Hippocampal formation (tissue), 2 donors: ENCODE measurements around the gene EIF4H.
"Not testable (repeated sequence)": the region's sequence is repeated elsewhere in the genome, so short reads cannot be mapped to it uniquely, and the experiment has no call there.

Experiments used
- DNase-seq, 2 donors: peaks; one replicate each; lab custom pipeline; 2025; lab: John Stamatoyannopoulos, UW

Gene EIF4H

DNA sequence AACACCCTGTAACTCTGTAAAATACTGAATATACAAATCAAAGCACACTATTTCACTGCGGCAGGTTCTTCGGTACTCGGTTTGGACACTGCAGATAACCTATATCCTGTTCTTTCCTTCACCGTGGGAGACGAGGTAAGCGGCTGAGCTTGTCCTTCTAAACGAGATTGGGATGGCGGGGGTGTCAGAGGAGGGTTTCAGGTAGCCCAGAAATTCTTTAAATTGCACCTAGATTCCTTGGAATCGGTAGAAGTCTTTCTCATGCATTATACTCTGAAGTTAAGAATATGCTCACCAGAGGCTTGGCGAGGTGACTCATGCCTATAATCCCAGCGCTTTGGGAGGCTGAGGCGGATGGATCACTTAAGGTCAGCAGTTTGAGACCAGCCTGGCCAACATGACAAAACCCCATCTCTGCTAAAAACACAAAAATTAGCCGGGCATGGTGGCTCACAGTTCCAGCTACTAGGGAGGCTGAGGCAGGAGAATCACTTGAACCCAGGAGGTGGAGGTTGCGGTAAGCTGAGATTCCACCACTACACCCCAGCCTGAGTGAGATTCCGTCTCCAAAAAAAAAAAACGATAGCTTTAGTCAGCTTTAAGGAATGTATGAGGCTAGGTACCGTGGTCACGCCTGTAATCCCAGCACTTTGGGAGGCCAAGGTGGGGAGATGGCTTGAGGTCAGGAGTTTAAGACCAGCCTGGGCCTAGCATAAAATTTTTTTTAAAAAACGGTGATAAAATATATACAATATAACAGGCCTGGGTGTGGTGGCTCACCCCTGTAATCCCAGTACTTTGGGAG lies 25.6 kb downstream of the EIF4H start:
- no peak for DNase-seq

DNA sequence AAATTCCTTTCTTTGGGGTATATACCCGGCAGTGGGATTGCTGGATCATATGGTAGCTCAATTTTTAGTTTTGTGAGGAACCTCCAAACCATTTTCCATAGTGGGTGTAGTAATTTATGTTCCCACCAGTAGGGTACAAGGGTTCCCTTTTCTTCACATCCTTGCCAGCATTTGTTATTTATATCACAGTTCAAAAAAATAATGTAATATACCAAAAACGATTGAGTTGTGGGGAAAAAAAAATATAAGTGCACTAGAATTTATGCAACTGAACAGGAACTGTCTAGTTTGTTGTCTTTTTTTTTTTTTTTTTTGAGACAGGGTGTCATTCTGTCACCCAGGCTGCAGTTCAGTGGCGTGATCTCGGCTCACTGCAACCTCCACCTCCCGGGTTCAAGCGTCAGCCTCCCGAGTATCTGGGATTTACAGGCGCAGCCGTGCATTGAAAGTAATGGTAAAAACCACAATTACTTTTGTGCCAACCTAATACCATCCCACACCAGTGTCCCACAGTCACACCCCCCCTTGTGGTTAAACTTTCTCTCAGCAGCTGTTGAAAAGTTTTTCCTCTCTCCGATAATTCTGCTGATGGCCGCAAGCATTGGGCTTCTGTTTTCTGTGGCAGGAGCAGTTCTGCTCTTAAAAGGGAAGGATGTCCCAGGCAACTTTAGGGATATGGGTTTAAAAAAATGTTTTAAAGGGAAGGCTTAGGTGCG lies 28.8 kb downstream of the EIF4H start:
- no peak for DNase-seq

DNA sequence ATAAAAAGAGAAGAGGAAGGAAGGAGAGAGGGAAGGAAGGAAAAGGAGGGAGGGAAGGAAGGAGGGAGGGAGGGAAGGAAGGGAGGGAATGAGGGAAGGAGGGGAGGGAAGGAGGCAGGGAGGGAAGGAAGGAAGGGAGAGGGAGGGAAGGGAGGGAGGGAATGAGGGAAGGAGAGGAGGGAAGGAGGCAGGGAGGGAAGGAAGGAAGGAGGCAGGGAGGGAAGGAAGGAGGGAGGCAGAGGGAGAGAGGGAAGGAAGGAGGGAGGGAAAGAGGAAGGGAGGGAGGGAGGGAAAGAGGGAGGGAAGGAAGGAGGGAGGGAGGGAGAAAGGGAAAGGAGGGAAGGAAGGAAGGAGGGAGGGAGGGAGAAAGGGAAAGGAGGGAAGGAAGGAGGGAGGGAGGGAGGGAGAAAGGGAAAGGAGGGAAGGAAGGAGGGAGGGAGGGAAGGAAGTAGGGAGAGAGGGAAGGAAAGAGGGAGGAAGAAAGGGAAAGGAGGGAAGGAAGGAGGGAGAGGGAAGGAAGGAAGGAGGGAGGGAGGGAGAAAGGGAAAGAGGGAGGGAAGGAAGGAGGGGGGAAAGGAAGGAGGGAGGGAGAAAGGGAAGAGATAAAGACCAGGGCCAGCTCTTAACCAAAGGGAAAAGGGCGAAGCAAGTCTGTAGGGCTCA lies 29.9 kb downstream of the EIF4H start:
- DNase-seq, result no peak

DNA sequence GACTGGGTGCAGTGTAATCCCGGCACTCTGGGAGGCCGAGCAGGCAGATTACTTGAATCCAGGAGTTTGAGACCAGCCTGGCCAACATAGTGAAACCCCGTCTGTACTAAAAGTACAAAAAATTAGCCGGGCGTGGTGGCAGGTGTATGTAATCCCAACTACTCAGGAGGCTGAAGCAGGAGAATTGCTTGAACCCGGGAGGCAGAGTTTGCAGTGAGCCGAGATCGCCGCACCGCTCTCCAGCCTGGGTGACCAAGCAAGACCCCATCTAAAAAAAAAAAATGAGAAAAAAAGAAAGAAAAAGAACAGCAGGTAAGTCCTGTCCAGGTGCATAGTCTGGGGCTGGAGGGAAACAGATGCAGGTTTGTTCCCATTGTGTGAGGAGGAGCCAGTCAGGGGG lies 31.9 kb downstream of the EIF4H start:
- not testable (repeated sequence) for DNase-seq

DNA sequence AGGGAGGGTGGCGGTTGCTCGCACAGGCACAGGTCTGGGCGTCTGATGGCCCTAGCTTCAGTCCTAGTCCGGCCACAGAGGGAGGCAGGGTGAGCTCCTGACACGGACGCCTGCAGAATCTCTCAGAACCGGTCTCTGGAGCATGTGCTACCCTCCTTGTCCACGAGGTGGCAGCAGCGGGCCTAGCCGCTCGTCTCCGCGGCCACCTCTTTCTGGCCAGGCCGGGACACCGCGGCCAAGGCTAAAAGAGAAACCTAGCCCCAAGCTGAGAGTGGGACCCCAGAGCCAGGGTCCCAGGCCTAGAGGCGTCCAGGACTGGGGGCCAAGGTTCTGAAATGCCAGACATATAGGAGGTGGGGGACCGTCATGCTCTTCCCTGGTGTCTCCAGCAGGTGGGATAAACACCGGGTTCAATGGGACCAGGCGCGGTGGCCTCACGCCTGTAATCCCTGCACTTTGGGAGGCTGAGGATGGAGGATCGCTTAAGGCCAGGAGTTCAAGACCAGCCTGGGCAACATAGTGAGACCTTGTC lies 32.5 kb downstream of the EIF4H start:
- DNase-seq, result peak; percentile 30 to 82

DNA sequence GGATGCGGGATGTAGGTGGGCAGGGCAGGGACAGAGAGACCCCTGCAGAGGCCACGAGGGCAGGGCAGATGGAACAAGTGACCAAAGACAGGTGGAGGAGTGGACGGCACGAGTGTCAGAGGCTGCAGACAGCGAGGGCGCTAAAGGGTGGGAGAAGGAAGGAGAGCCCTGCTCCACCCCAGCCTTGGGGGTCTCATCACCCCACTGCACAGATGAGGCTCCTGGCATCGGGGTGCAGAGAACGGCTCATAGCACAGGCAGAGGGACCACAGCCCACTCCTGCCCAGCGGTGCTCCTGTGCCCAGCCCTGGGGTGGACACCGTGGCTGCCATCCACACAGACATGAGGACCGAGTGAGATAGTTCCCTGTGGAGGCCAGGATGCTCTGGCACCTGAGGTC lies 33.4 kb downstream of the EIF4H start:
- no peak for DNase-seq

DNA sequence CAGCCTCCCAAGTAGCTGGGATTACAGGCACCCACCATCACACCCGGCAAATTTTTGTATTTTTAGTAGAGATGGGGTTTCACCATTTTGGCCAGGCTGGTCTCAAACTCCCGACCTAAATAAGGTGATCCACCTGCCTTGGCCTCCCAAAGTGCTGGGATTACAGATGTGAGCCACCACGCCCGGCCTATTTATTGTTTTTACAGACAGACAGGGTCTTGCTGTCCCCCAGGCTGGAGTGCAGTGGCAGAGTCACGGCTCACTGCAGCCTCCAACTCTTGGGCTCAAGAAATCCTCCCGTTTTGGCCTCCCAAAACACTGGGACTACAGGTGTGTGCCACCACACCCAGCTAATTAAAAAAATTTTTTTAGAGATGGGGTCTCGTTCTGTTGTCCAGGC lies 34.1 kb downstream of the EIF4H start:
- DNase-seq, result not testable (repeated sequence)

DNA sequence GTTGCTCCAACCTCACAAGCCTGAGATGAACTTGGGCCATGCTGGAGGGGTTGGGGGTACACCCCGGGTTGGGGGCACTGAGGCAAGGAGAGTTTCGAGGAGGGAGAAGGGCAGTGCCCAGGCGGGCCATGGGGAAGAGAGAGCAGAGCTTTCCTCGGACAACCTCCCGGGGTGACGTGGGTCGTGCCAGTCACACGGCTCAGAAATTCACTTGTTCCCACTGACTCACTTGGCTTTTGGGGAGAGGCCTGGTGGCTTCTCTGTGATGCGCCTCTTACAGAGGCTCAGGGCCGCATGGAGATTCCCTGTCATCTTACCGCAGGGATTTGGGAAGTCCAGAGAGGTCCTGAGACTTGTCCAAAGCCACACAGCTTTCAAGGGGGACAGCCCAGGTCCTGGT lies 38.5 kb downstream of the EIF4H start:
- DNase-seq, result no peak

DNA sequence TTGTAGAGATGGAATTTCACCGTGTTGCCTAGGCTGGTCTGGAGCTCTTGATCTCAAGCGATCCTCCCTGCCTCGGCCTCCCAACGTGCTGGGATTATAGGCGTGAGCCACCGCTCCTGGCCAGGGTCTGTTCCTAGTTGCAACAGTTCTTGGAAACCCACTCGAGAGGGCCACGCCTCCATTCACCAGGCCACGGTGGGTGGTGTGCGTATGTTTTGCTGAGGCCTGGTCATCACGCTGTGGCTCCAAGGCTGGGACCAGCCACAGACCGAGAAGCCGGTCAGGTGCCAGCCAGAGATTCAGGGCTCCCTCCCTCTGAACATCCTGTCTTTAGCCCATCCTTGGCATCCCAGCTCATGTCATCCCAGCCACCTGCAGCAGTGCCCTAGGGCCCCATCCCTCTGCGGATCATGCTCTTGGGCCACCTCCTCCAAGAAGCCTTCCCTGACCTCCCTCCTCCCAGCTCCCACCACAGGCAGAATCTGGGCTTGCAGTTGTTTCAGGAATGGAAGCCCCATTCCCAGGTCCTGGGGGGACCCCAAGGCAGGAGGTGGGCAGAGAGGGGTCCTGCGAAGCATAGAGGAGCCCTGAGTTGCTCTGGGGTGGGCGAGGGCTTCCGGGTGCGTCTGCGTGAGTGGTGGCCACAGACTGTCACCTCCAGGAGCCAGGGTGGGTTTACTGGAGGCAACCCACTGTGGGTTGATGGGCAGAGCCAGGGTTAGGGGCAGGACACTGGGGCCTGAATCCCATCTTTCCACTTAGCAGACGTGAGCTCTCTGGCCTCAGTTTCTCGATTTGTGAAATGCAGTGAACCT lies 40.9 kb downstream of the EIF4H start:
- no peak for DNase-seq

DNA sequence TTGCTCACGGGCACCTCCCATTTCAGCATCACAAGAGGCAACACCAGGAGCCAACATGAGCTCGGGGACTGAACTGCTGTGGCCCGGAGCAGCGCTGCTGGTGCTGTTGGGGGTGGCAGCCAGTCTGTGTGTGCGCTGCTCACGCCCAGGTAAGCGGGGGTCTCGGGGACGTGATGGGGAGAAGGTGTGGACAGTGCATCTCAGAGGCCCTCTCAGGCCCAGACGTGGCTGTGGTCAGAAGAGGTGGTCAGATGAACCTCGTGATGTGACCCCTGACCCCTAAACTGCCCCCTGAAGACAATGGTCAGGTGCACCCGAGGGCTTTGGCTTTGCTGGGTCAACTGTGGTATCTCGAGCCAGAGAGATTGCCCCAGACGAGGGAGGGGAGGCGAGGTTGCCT lies 41.8 kb downstream of the EIF4H start:
- no peak for DNase-seq

DNA sequence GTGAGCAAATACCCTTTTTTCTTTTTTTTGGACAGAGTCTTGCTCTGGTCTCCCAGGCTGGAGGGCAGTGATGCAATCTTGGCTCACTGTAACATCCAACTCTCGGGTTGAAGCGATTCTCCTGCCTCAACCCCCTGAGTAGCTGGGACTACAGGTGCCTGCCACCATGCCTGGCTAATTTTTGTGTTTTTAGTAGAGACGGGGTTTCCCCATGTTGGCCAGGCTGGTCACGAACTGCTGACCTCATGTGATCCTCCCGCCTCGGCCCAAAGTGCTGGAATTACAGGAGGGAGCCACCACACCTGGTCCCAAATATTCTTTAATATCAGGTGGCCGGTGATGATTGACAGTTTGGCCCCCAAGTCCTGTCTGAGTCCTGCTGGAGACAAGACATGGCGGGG lies 42.2 kb downstream of the EIF4H start:
- no peak for DNase-seq

DNA sequence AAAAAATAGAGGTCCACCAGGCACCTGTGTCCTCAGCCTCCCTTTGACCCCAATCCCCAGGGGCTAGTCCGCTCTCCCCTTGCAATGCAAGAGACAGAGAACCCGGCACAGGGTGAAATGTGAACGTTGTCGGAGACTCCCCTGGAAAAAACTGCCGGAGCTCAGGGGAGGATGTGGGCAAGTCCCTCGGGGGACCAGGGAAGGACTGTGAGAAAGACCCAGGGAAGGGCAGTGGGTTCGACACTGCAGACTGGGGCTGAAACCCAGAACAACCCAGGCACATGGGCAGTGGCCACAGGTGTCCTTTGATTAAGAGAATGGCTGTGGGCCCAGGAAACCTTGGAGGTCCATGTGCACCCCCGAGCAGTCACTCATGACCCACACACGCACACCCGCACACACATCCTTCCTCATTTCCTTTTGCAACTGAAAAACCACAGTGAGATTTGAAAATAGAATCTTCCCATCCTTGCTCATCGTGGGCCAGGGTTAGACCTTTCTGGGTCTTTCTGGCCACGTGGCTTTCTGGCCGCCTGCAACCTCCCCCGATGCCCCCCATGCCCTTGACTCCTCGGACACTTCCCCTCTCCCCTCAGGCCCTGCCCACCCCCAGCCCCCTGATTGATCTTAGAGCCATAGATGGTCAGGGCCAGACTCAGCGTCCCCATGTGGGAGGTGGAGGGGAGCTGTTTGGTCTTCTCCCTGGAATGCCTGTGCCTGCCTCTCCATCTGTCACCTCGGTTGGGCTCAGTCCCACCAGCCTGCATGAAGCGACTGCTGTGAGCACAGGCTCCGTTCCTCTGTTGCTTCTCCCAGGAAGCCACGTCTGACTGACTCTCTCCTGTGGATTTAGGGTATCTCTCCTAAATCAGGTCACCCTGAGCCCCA lies 43.5 kb downstream of the EIF4H start:
- peak in 1 of 2 donors; percentile 17 for DNase-seq

DNA sequence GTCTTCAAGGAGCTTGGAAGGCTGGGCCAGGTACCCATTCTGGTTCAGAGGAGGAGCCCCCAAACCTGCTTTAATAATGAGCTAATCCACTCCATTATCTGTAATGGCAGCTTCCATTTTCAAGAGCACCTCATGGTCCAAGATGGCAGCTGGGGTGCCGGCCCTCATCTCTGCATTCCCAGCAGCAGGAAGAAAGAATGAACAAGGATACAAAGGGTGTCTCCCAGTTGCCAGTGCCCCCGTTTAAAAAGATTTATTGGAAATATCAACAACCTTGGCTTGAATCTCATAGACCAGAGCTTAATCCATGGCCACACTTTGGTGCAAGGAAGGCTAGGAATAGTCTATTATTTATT lies 44.2 kb downstream of the EIF4H start:
- no peak for DNase-seq

DNA sequence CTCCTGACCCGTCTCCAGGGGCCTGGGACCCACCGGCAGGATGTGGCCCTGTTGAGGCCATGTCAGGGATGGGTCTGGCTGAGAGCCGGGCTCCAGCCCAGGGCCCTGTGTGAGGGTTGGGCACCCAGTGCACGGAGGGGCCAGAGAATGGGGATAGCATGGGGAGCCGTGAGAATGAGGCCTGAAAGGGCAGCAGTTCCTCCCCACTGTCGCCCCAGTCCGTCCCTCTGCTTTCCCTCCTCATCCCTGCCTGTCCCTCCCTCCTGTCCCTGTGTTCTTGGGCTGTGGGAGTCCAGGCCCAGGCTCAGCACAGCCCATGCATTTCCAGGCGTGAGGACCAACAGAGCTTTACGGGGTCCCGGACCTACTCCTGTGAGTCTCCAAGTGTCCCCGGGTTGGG lies 45.3 kb downstream of the EIF4H start:
- no peak for DNase-seq

DNA sequence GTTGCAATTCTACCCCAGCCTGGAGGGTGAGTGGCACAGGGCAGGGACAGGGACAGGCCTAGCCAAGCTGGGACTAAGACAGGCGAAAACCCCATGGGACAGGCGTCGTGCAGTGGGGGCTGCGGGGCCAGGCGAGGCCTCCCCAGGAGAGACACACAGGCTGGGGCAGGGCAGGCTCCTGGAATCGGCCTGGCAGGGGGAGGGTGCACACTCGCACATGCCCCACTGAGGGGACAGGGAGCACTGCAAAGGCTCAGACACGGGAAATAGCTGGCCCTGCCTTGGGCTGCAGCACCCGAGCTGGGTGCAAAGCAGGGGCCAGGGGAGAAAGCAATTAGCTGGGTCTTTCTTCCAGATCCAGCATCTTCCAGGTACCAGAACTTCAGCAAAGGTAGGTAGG lies 46.1 kb downstream of the EIF4H start:
- no peak for DNase-seq

DNA sequence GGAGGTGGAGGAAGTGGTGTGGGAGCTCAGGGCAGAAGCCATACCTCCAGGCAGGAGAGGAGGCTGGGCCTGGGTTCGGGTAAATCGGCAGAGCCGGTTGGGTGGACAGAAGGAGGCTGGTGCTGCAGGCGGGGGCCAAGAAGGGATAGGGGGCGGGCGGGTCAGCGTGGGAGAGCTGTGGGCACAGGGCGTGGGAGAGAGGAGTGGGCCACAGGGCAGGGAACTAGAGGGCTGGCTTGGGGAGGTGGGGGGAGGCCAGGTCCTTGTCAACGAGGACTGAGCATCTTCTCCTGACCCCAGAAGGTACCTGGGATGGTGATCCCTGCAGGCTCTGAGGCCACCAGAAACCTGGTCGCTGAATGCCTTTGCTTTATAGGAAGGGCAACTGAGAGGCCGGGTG lies 47.6 kb downstream of the EIF4H start:
- no peak for DNase-seq

DNA sequence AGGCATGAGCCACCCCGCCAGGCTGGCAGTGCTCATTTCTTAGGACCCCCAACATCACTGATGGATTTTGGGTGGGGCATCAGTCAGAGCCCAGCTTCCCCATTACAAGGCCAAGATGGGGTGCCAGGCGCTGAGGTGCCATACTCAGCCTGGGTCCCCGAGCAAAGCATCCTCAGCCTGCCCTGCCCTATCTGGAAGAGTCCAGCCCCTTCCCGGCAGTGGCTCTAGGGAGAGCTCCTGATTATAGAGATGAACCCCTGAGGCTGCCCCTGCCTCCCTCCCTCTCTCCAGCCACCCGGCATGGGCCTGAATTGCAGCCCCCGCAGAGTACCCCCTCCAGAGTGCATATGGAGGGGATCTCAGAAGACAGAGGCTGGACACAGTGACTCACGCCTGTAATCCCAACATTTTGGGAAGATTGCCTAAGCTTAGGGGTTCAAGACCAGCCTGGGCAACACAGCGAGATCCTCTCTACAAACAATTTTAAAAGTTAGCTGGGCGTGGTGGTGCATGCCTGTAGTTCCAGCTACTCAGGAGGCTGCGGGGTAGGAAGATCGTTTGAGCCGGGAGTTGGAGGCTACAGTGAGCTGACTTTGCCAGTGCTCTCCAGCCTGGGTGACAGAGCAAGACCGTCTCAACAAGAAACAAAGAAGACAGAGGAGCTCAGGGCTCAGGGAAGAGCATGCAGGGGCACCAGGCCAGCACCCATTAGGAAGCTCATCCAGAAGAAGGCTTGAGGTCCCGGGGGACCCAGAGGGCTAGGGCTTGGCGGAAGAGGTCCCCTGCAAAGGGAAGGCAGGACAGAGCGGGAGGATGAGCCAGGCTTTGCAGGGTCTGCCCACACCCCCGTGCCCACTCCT lies 48.9 kb downstream of the EIF4H start:
- no peak for DNase-seq

DNA sequence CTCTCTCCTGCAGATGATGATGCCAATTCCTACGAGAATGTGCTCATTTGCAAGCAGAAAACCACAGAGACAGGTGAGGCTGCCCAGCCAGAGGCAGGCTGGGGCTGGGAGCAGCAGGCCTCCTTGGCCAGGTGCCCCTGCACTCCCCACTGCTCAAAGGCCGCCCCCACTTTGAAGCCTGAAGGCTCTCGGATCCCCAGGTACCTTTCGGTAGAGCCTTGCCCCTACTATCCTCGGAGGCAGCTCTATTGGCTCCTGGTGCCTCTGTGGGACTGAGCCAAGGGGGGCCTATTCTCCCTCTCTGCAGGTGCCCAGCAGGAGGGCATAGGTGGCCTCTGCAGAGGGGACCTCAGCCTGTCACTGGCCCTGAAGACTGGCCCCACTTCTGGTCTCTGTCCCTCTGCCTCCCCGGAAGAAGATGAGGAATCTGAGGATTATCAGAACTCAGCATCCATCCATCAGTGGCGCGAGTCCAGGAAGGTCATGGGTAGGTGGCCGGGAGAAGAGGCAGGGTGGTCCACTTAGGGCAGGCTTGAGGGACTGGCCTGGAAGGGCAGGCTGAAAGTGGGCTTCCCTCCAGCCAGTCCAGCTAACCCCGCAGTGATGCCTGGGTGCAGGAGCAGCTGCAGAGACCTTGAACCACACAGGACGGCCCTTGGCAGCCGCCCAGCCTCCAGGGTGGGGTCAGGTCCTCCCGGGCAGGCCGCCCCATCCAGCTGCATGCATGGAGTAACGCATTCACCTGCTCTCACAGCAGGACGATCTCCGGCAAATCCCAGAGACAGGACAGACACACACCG lies 49.8 kb downstream of the EIF4H start:
- DNase-seq, result no peak

DNA sequence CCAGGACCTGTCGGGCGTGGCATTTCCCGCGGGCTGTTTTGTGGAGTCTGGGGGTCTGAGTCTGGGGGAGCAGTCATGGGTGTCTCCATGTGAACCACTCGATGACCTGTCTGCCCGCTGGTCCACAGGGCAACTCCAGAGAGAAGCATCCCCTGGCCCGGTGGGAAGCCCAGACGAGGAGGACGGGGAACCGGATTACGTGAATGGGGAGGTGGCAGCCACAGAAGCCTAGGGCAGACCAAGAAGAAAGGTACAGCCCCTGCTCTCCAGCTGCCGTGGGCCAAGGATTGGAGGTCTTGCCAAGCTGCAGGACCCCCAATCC lies 50.3 kb downstream of the EIF4H start:
- DNase-seq, result no peak
